ENCODE measurements around the gene KDM4B.
"Not testable (repeated sequence)": the region's sequence is repeated elsewhere in the genome, so short reads cannot be mapped to it uniquely, and the experiment has no call there.

The KDM4B gene

DNA sequence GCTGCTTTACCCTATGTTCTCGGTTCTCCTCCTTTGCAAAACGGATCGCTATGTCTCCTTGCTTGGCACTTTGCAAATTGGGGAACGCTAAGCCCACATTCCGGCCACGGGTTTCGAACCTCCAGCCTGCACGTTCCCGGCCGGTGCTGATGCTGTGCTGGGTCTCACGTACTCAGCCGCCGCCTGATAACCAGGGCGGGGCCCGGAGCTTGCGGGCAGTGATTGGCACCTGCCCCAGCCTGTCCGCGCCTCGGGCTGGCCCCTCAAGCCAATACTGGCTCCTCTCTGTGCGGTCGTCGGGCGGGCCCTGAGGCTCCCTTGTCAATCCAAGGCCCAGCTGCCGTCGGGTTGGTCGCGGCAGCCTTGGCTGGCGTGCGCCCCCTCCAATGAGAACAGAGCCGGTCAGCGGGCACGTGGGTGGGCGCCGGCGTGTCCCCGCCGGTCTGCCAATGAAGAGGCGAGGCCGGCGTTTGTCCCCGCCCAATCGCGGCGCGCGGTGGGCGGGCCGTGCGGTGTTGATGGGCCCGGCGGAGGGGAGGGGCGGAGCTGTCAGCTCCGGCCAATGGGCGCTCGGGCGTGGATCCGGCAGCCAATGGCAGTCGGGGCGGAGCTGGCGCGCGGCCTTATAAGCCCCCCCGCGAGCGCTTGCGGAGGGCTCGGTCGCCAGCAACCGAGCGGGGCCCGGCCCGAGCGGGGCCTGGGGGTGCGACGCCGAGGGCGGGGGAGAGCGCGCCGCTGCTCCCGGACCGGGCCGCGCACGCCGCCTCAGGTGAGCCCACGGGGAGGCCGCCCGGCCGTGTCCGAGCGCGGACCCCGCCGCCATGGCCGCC is at the start of gene KDM4B:
Gene KDM4B (plus strand): TSS at position 652 of the 830 bp plus-strand sequence. CDS start 63,778 bp downstream, outside the sequence.
- peak; percentile 91 to 93 for ATAC-seq (replicated peaks)
- H3K36me3 Mint-ChIP-seq = peaks cover 2 to 9% of the 10 kb centered on the region in 2 donors
- H3K27ac Mint-ChIP-seq = peak within 1 kb of the TSS; percentile 94
- peak; percentile 100 for DNase-seq
- peaks cover 30 to 45% of the 10 kb centered on the region in 2 donors for H3K4me1 Mint-ChIP-seq
- no peaks in the 10 kb centered on the region for H3K9me3 Mint-ChIP-seq
- H3K4me3 Mint-ChIP-seq = peak within 1 kb of the TSS; percentile 93 to 94
- H3K27me3 Mint-ChIP-seq = no peaks in the 10 kb centered on the region

GRCh38 chr19:4922530-4923275 is 46.2 kb upstream of the KDM4B start:
- Mint-ChIP-seq H3K27me3 (no peaks in the 10 kb centered on the region), H3K9me3 (no peaks in the 10 kb centered on the region), H3K27ac (no peak overlapping the region), H3K36me3 (peaks cover 13 to 22% of the 10 kb centered on the region in 2 donors), H3K4me1 (peaks cover 0 to 3% of the 10 kb centered on the region in 2 donors), H3K4me3 (no peak overlapping the region)
- ATAC-seq (replicated peaks) = no peak
- DNase-seq = no peak

GRCh38 chr19:4923276-4923747 is 45.6 kb upstream of the KDM4B start:
- Mint-ChIP-seq H3K4me3 (no peak overlapping the region), H3K27me3 (no peaks in the 10 kb centered on the region), H3K27ac (no peak overlapping the region), H3K36me3 (peaks cover 13 to 22% of the 10 kb centered on the region in 2 donors), H3K9me3 (no peaks in the 10 kb centered on the region), H3K4me1 (peaks cover 0 to 2% of the 10 kb centered on the region in 2 donors)
- ATAC-seq (replicated peaks) (no peak), DNase-seq (no peak)

DNA sequence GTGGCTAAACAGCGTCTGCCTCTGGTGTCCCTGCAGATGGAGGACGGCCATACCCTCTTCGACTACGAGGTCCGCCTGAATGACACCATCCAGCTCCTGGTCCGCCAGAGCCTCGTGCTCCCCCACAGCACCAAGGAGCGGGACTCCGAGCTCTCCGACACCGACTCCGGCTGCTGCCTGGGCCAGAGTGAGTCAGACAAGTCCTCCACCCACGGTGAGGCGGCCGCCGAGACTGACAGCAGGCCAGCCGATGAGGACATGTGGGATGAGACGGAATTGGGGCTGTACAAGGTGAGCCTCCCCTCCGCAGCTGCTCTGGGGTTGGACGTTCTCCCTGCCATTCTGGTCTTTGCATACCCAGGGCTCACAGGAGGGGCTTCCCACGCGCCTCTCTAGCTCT is 39.7 kb upstream of the KDM4B start:
- H3K27ac Mint-ChIP-seq = no peak overlapping the region
- ATAC-seq (replicated peaks) (no peak), DNase-seq (no peak)
- H3K27me3 Mint-ChIP-seq = no peaks in the 10 kb centered on the region
- H3K9me3 Mint-ChIP-seq = no peaks in the 10 kb centered on the region
- no peak overlapping the region for H3K4me3 Mint-ChIP-seq
- peaks cover 7 to 11% of the 10 kb centered on the region in 2 donors for H3K4me1 Mint-ChIP-seq
- H3K36me3 Mint-ChIP-seq = peaks cover 22 to 24% of the 10 kb centered on the region in 2 donors

DNA sequence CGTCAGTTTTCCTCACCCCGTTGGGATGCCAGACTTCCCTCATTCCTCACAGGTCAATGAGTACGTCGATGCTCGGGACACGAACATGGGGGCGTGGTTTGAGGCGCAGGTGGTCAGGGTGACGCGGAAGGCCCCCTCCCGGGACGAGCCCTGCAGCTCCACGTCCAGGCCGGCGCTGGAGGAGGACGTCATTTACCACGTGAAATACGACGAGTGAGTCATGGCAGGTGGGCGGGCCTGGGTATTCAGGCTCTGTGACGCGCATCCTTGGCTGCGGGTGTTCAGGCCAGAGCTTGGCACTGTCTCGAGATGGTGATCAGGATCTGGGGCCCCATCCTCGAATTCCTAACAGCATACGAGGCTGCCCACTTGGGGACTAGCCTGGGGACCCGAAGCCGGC is 38.2 kb upstream of the KDM4B start:
- ATAC-seq (replicated peaks) = no peak
- Mint-ChIP-seq H3K27ac (no peak overlapping the region), H3K27me3 (no peaks in the 10 kb centered on the region)

GRCh38 chr19:4932711-4933110 is 36.2 kb upstream of the KDM4B start:
- Mint-ChIP-seq H3K27ac (no peak overlapping the region), H3K9me3 (no peaks in the 10 kb centered on the region)

More for the DNA sequence above, 38.2 kb upstream of the KDM4B start:
- peaks cover 27 to 35% of the 10 kb centered on the region in 2 donors for H3K36me3 Mint-ChIP-seq
- DNase-seq = no peak
- no peak overlapping the region for H3K4me3 Mint-ChIP-seq
- peaks cover 7 to 11% of the 10 kb centered on the region in 2 donors for H3K4me1 Mint-ChIP-seq
- H3K9me3 Mint-ChIP-seq = no peaks in the 10 kb centered on the region

DNA sequence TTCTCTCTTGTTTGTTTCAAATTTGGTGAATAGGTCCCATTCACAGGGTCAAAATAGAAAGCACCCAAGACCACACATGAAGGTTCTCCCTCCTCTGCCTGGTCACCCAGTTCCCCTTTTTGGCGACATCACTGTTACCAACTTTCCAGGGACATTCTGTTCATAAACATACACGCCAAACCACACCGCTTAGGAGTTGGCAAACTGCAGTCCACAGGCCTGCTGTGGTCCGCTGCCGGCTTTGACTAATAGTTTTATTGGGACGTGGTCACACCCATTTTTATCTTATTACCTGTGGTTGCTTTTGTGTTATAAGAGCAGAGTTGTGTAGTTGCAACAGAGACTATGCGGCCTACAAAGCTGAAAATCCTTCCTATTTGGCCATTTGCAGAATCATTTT is 35.4 kb upstream of the KDM4B start:
- peaks cover 32 to 50% of the 10 kb centered on the region in 2 donors for H3K36me3 Mint-ChIP-seq
- DNase-seq (no peak), ATAC-seq (replicated peaks) (peak; percentile 33)
- H3K27ac Mint-ChIP-seq = peak overlapping the region; percentile 75
- H3K9me3 Mint-ChIP-seq = no peaks in the 10 kb centered on the region
- H3K4me3 Mint-ChIP-seq = no peak overlapping the region
- no peaks in the 10 kb centered on the region for H3K27me3 Mint-ChIP-seq
- peaks cover 7 to 17% of the 10 kb centered on the region in 2 donors for H3K4me1 Mint-ChIP-seq

More at GRCh38 chr19:4932711-4933110, 36.2 kb upstream of the KDM4B start:
- peaks cover 29 to 45% of the 10 kb centered on the region in 2 donors for H3K36me3 Mint-ChIP-seq
- H3K4me1 Mint-ChIP-seq = peaks cover 7 to 17% of the 10 kb centered on the region in 2 donors
- no peak for DNase-seq
- ATAC-seq (replicated peaks) = no peak
- no peak overlapping the region for H3K4me3 Mint-ChIP-seq
- H3K27me3 Mint-ChIP-seq = no peaks in the 10 kb centered on the region

- Mint-ChIP-seq H3K27ac (peak overlapping the region; percentile 17), H3K27me3 (no peaks in the 10 kb centered on the region), H3K4me1 (peaks cover 7 to 17% of the 10 kb centered on the region in 2 donors), H3K9me3 (no peaks in the 10 kb centered on the region), H3K36me3 (peaks cover 30 to 49% of the 10 kb centered on the region in 2 donors), H3K4me3 (no peak overlapping the region)
- no peak for ATAC-seq (replicated peaks)
- no peak for DNase-seq
Observed at GRCh38 chr19:4935444-4935843, 33.5 kb upstream of the KDM4B start.

GRCh38 chr19:4937060-4937459 is 31.9 kb upstream of the KDM4B start:
- DNase-seq = no peak
- H3K4me3 Mint-ChIP-seq = no peak overlapping the region
- H3K27ac Mint-ChIP-seq = no peak overlapping the region
- H3K4me1 Mint-ChIP-seq = peaks cover 7 to 17% of the 10 kb centered on the region in 2 donors
- ATAC-seq (replicated peaks) = no peak
- peaks cover 31 to 48% of the 10 kb centered on the region in 2 donors for H3K36me3 Mint-ChIP-seq
- H3K9me3 Mint-ChIP-seq = no peaks in the 10 kb centered on the region
- H3K27me3 Mint-ChIP-seq = no peaks in the 10 kb centered on the region

GRCh38 chr19:4938461-4938860 is 30.5 kb upstream of the KDM4B start:
- not testable (repeated sequence) for H3K4me3 Mint-ChIP-seq; ATAC-seq (replicated peaks); H3K27ac Mint-ChIP-seq; DNase-seq; H3K9me3 Mint-ChIP-seq; H3K4me1 Mint-ChIP-seq; H3K27me3 Mint-ChIP-seq
- peaks cover 28 to 43% of the 10 kb centered on the region in 2 donors for H3K36me3 Mint-ChIP-seq

GRCh38 chr19:4939466-4939865 is 29.4 kb upstream of the KDM4B start:
- Mint-ChIP-seq H3K27ac (no peak overlapping the region), H3K27me3 (no peaks in the 10 kb centered on the region)

GRCh38 chr19:4941638-4942169 is 27.2 kb upstream of the KDM4B start:
- DNase-seq; H3K4me1 Mint-ChIP-seq; H3K9me3 Mint-ChIP-seq; H3K4me3 Mint-ChIP-seq; H3K27me3 Mint-ChIP-seq; H3K27ac Mint-ChIP-seq; ATAC-seq (replicated peaks): not testable (repeated sequence)
- H3K36me3 Mint-ChIP-seq = peaks cover 27 to 44% of the 10 kb centered on the region in 2 donors

More at GRCh38 chr19:4939466-4939865, 29.4 kb upstream of the KDM4B start:
- ATAC-seq (replicated peaks) (no peak), DNase-seq (no peak)
- Mint-ChIP-seq H3K4me1 (peaks cover 0 to 6% of the 10 kb centered on the region in 2 donors), H3K9me3 (no peaks in the 10 kb centered on the region), H3K36me3 (peaks cover 28 to 42% of the 10 kb centered on the region in 2 donors), H3K4me3 (no peak overlapping the region)

DNA sequence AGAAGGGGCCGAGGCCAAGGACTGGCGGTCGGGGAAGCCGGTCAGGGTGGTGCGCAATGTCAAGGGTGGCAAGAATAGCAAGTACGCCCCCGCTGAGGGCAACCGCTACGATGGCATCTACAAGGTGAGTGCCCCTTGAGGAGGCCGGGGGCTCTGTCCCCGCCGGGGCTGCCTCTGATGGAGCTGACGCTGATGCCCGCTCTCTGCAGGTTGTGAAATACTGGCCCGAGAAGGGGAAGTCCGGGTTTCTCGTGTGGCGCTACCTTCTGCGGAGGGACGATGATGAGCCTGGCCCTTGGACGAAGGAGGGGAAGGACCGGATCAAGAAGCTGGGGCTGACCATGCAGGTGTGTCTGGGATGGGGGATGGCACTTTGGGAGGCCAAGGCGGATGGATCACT is 18.3 kb upstream of the KDM4B start:
- not testable (repeated sequence) for H3K27me3 Mint-ChIP-seq; DNase-seq; H3K4me1 Mint-ChIP-seq; H3K27ac Mint-ChIP-seq; H3K9me3 Mint-ChIP-seq; ATAC-seq (replicated peaks); H3K4me3 Mint-ChIP-seq
- peaks cover 42 to 58% of the 10 kb centered on the region in 2 donors for H3K36me3 Mint-ChIP-seq

DNA sequence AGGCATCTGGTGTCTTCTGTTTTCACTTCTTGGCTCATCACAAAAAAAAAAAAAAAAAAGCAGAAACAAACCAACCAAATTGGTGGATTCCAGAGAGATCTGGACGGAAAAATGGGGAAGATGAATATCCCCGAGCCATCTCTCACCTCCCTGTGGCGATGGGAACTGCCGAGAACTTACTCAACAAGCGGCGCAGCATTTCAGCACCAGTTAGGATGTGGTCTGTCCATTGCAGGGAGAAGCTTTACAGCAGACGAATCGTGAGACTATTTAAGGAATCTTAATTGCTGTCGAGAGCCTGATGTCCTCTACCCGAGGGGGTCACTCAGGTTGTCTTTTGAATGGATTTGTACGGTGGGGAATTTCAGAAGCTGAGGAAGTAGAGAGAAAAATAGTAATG is 17.3 kb upstream of the KDM4B start:
- peak overlapping the region; percentile 22 for H3K27ac Mint-ChIP-seq
- no peak for DNase-seq
- peaks cover 0 to 2% of the 10 kb centered on the region in 2 donors for H3K4me1 Mint-ChIP-seq
- peaks cover 38 to 54% of the 10 kb centered on the region in 2 donors for H3K36me3 Mint-ChIP-seq
- H3K27me3 Mint-ChIP-seq = no peaks in the 10 kb centered on the region
- ATAC-seq (replicated peaks) = no peak
- H3K4me3 Mint-ChIP-seq = no peak overlapping the region
- no peaks in the 10 kb centered on the region for H3K9me3 Mint-ChIP-seq

All from stimulated activated naive B cell treated with anti-CD40 and anti-IgM and Interleukin-4, amounts not matched to agents 10 μg/mL and 1 μg/mL and 100 μg/mL, for 72 hours (primary cell).